GM12878 (cell line): ENCODE results near the gene TFF2. TPM values are rescaled to one million over a fixed set of nuclear protein-coding genes. Genes with fewer than 3 reads are reported as not detected.

Experiments used
- ATAC-seq: fragments of 200-7000 bp; cut with Tn5 transposase; 3 replicates; pipeline ENCODE4 v1.9.1; 2020; ENCODE audit warnings: mild to moderate bottlenecking, moderate library complexity
- BruUV-seq: library from RNA; stranded (reverse); fragments of 400-500 nt; replicated peaks from 2 replicates; lab custom pipeline; 2021; lab: Mats Ljungman, UMichigan
- CTCF ChIA-PET: fragments of 300-600 bp; sonication (Branson Sonifier 250); formaldehyde crosslinking; extraction: SDS; loops from one replicate; lab custom pipeline; 2021; ENCODE audit warnings: inconsistent platforms; lab: Yijun Ruan, JAX
- POLR2A ChIA-PET: fragments of 350-600 bp; formaldehyde crosslinking; extraction: SDS; loops from one replicate; lab custom pipeline; 2021; ENCODE audit warnings: inconsistent platforms; lab: Charles Lee
- RAD21 ChIA-PET: fragments of 300-600 bp; sonication (Branson Sonifier 250); formaldehyde crosslinking; loops from one replicate; lab custom pipeline; 2023; ENCODE audit warnings: antibody characterized with exemption; ENCODE audit not compliant: unreplicated experiment; lab: Charles Lee
- SMC1A ChIA-PET: fragments of 300-600 bp; sonication (Branson Sonifier 250); formaldehyde crosslinking; loops from one replicate; lab custom pipeline; 2023; ENCODE audit not compliant: unreplicated experiment, uncharacterized antibody; lab: Charles Lee
- DNase-seq: peaks from one replicate; pipeline ENCODE4 v3.0.0-alpha.2; 2011; ENCODE audit warnings: low read depth, low spot score
- FAIRE-seq: peaks from 3 replicates; lab custom pipeline; 2011; peaks lifted over from hg19 to GRCh38; lab: Jason Lieb, UNC
- H2AFZ ChIP-seq: 2 replicates; pipeline ENCODE4 v1.6.0; 2011; ENCODE audit warnings: low read depth, low read length, control low read depth; ENCODE audit not compliant: control insufficient read depth
- H3K27ac ChIP-seq: 2 replicates; pipeline ENCODE4 v1.5.1; 2011; ENCODE audit warnings: control low read depth; ENCODE audit not compliant: control insufficient read depth, insufficient read depth
- H3K27me3 ChIP-seq, 2 experiments: replicated peaks in 1 of 2; 2 replicates each; pipeline versions ENCODE4 v1.6.0 to v1.6.1; 2011; ENCODE audit warnings: low read length in 1 of 2; ENCODE audit not compliant: control insufficient read depth in 2 of 2, insufficient read depth in 2 of 2
- H3K36me3 ChIP-seq, 2 experiments: 2 replicates each; pipeline ENCODE4 v1.5.1; 2011; ENCODE audit warnings: low read length in 1 of 2; ENCODE audit not compliant: control insufficient read depth in 2 of 2, insufficient read depth in 2 of 2
- H3K4me1 ChIP-seq: 2 replicates; pipeline ENCODE4 v1.6.1; 2011; ENCODE audit warnings: mild to moderate bottlenecking, low read length, moderate library complexity, mixed read lengths; ENCODE audit not compliant: control insufficient read depth, insufficient read depth
- H3K4me2 ChIP-seq: 2 replicates; pipeline ENCODE4 v1.6.0; 2011; ENCODE audit warnings: control low read depth; ENCODE audit not compliant: control insufficient read depth, insufficient read depth
- H3K4me3 ChIP-seq: fragments of 200-600 bp; sonication (generic); 2 replicates; pipeline ENCODE4 v1.5.1; 2016
- H3K79me2 ChIP-seq: 2 replicates; pipeline ENCODE4 v1.6.0; 2011; ENCODE audit warnings: low read length; ENCODE audit not compliant: control insufficient read depth, insufficient read depth
- H3K9ac ChIP-seq: 2 replicates; pipeline ENCODE4 v1.8.0; 2011; ENCODE audit warnings: low read length, control low read depth, mixed read lengths; ENCODE audit not compliant: control insufficient read depth, insufficient read depth
- H3K9me3 ChIP-seq: replicated peaks from 3 replicates; pipeline ENCODE4 v1.5.1; 2011; ENCODE audit warnings: mild to moderate bottlenecking, low read length; ENCODE audit not compliant: control insufficient read depth, insufficient read depth
- H4K20me1 ChIP-seq: 2 replicates; pipeline ENCODE4 v1.6.0; 2011; ENCODE audit not compliant: control insufficient read depth, insufficient read depth
- ATF3 ChIP-seq: IDR thresholded peaks from 2 replicates; pipeline ENCODE4 v1.6.1; 2011; ENCODE audit warnings: low read depth, mild to moderate bottlenecking, low read length, moderate library complexity, borderline replicate concordance; ENCODE audit errors: extremely low read depth
- ATF7 ChIP-seq: fragments of 450-650 bp; IDR thresholded peaks from 2 replicates; pipeline ENCODE4 v1.6.1; 2016; ENCODE audit warnings: low read depth, mild to moderate bottlenecking
- CHD1 ChIP-seq: IDR thresholded peaks from 2 replicates; pipeline ENCODE4 v1.6.1; 2012; ENCODE audit warnings: low read depth, low read length, improper control_type of control experiment
- LARP7 ChIP-seq: fragments of 450-650 bp; IDR thresholded peaks from 2 replicates; pipeline ENCODE4 v1.6.1; 2017; ENCODE audit warnings: mild to moderate bottlenecking
- MTA3 ChIP-seq: IDR thresholded peaks from 2 replicates; pipeline ENCODE4 v1.6.1; 2012; ENCODE audit warnings: low read length, inconsistent platforms, borderline replicate concordance
- NR2F1 ChIP-seq: fragments of 450-650 bp; conservative IDR thresholded peaks from 2 replicates; pipeline ENCODE4 v1.6.1; 2017; ENCODE audit warnings: mild to moderate bottlenecking
- SIX5 ChIP-seq: IDR thresholded peaks from 2 replicates; pipeline ENCODE4 v1.6.1; 2011; ENCODE audit warnings: mild to moderate bottlenecking, low read depth, low read length, moderate library complexity; ENCODE audit not compliant: severe bottlenecking
- SMAD1 ChIP-seq: fragments of 450-650 bp; IDR thresholded peaks from 2 replicates; pipeline ENCODE4 v1.6.1; 2018; ENCODE audit warnings: mild to moderate bottlenecking, low read depth; ENCODE audit not compliant: partially characterized antibody
- SMC3 ChIP-seq: IDR thresholded peaks from 2 replicates; pipeline ENCODE4 v1.6.1; 2011; ENCODE audit warnings: low read length, improper control_type of control experiment, borderline replicate concordance
- SUPT20H ChIP-seq: IDR thresholded peaks from 2 replicates; pipeline ENCODE4 v1.6.1; 2011; ENCODE audit warnings: low read depth, mild to moderate bottlenecking, low read length, moderate library complexity, borderline replicate concordance; ENCODE audit not compliant: control insufficient read depth
- TARDBP ChIP-seq: IDR thresholded peaks from 2 replicates; pipeline ENCODE4 v1.6.1; 2016; ENCODE audit warnings: borderline replicate concordance
- TCF12 ChIP-seq: IDR thresholded peaks from 2 replicates; pipeline ENCODE4 v1.6.1; 2011; ENCODE audit warnings: low read depth, mild to moderate bottlenecking, low read length
- WRNIP1 ChIP-seq: IDR thresholded peaks from 2 replicates; pipeline ENCODE4 v1.6.1; 2011; ENCODE audit warnings: low read depth, low read length, improper control_type of control experiment, borderline replicate concordance
- ZBTB4 ChIP-seq: fragments of 450-650 bp; formaldehyde crosslinking; IDR thresholded peaks from 2 replicates; pipeline ENCODE4 v1.4.0; 2022; ENCODE audit warnings: mild to moderate bottlenecking, moderate library complexity
- ZZZ3 ChIP-seq: IDR thresholded peaks from 2 replicates; pipeline ENCODE4 v1.6.1; 2011; ENCODE audit warnings: low read depth; ENCODE audit not compliant: control insufficient read depth, insufficient read length
- WGBS: methylation state at CpG from one replicate; pipeline ENCODE4 v1.1.6; 2016; ENCODE audit warnings: low lambda C conversion rate; ENCODE audit not compliant: insufficient replicate concordance, insufficient coverage; ENCODE audit errors: missing lambda C conversion rate; 5-methylcytosine and 5-hydroxymethylcytosine counted together
- in situ Hi-C: fragments of 300-500 bp; cut with MboI; formaldehyde crosslinking; loops from 9 replicates; pipeline ENCODE4 v1.14.3; 2018; ENCODE audit warnings: mixed read lengths
- intact Hi-C: fragments of 100-400 bp; cut with micrococcal nuclease; formaldehyde crosslinking; loops from one replicate; pipeline ENCODE4 v1.14.2; 2022; ENCODE audit not compliant: unreplicated experiment
- polyA plus RNA-seq, 11 experiments: library from polyadenylated mRNA; depleted of rRNA in 4 of 11; unstranded in 6 of 11; stranded (reverse) in 5 of 11; fragments of >200 nt; fragmentation: Nextera tagmentation in 4 of 11; fragmentation: Illumina TruSeq in 1 of 11; extraction: Ambion mirVana in 4 of 11; extraction: Trizol in 1 of 11; gene quantifications; 1 replicate in 1 of 11; 2 replicates in 10 of 11; pipeline versions ENCODE4 v1.2.1 to v1.2.3, GENCODE V29; 2011 to 2016; ENCODE audit warnings: inconsistent platforms in 2 of 11, missing spikeins in 2 of 11, low read depth in 1 of 11
- total RNA-seq, 4 experiments: library from RNA; depleted of rRNA in 3 of 4; stranded (reverse); fragments of >200 nt in 3 of 4; fragmentation: Illumina TruSeq in 1 of 4; extraction: Trizol in 1 of 4; gene quantifications; 2 replicates each; pipeline versions ENCODE4 v1.2.1 to v1.2.3, GENCODE V29; 2013 to 2021

TFF2 gene
- total and polyA plus RNA-seq, 10 of the 15 experiments (the other 5 are each of a cell fraction or from before 2014, with no cell fraction given): 0.56 TPM; not detected in 9

- ChIA-PET SMC1A (no interaction called here), CTCF (interaction anchor here (1.7 kb wide), 1 partner anchor 47 kb away, joined by 7 read pairs; no protein-coding TSS in a partner anchor), RAD21 (no interaction called here), POLR2A (interaction anchor here (1.0 kb wide), 1 partner anchor 36 kb away, joined by 3 read pairs; no protein-coding TSS in a partner anchor)
- intact Hi-C loops (no loop called here), in situ Hi-C loops (no loop called here)
- Histone ChIP-seq H3K9me3 (peaks cover 18% of the 10 kb centered on the region), H3K9ac (no peak overlapping the region), H4K20me1 (no peaks in the 10 kb centered on the region), H3K27me3 (no peaks in the 10 kb centered on the region; a peak in 2 of 4 replicates), H3K27ac (no peak overlapping the region), H3K79me2 (no peaks in the 10 kb centered on the region), H3K36me3 (no peaks in the 10 kb centered on the region), H3K4me2 (no peak overlapping the region), H2AFZ (no peak overlapping the region), H3K4me3 (no peak overlapping the region), H3K4me1 (no peaks in the 10 kb centered on the region)
- FAIRE-seq (no peak), DNase-seq (no peak), ATAC-seq (no peak)
- no TSS peak for BruUV-seq
- 28% methylated on average over 6 of the region's 6 CpGs for WGBS
- TF ChIP-seq MTA3 (no peak), TARDBP (no peak), ATF7 (no peak), SMC3 (no peak), SIX5 (no peak), TCF12 (no peak), ZZZ3 (no peak), WRNIP1 (no peak), SMAD1 (no peak), CHD1 (no peak), NR2F1 (no peak), LARP7 (no peak), ATF3 (no peak), ZBTB4 (CRISPR knock-in tag) (no peak), SUPT20H (no peak)
Observed at GRCh38 chr21:42356650-42357049, 5.9 kb upstream of the TFF2 start.
